B cell (primary cell): ENCODE results near the gene GAK.

ENCODE experiments used
- CTCF ChIP-seq: fragments of 200-600 bp; IDR thresholded peaks from one replicate; pipeline ENCODE4 v1.8.0; 2022; ENCODE audit warnings: antibody characterized with exemption, mild to moderate bottlenecking
- EZH2 ChIP-seq: IDR thresholded peaks from 2 replicates; pipeline ENCODE4 v1.6.1; 2012; ENCODE audit warnings: borderline replicate concordance, low read depth, mild to moderate bottlenecking, moderate library complexity, low read length; ENCODE audit not compliant: insufficient read depth, poor library complexity, severe bottlenecking

DNA sequence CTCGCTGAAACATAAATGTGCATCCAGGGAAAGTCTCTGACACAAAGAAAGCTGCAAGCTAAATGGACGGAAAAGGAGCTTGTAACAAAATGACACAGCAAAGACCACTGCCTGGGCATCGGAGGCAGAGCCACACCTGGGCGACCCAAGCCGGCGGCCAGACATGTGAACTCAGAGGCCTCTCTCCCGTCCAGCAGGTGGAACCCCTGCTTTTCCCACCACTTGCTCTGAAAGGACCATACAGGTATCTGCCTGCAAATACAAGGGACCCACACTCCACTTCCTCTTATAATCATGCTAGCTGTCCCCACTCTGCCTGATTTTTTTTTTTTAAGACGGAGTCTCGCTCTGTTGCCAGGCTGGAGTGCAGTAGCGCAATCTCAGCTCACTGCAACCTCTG is 118.2 kb downstream of the GAK start:
- TF ChIP-seq CTCF, result no peak
- no peak for TF ChIP-seq EZH2
